B cell (primary cell): ENCODE results near the gene UBE4A. TPM values are rescaled to one million over a fixed set of nuclear protein-coding genes. Genes with fewer than 3 reads are reported as not detected.

Source experiments
- ATAC-seq: fragments of 200-7000 bp; cut with Tn5 transposase; one replicate; pipeline ENCODE4 v1.10.0; 2021; ENCODE audit warnings: low read depth, mild to moderate bottlenecking, moderate number of reproducible peaks, moderate library complexity
- CTCF ChIA-PET: fragments of 350-600 bp; sonication (Branson Sonifier 250); formaldehyde crosslinking; loops from one replicate; lab custom pipeline; 2021; ENCODE audit warnings: antibody characterized with exemption, inconsistent platforms; lab: Charles Lee
- POLR2A ChIA-PET: fragments of 350-600 bp; sonication (Branson Sonifier 250); formaldehyde crosslinking; loops from one replicate; lab custom pipeline; 2021; ENCODE audit warnings: antibody characterized with exemption; lab: Charles Lee
- DNase-seq: peaks from one replicate; pipeline ENCODE4 v3.0.0; 2013
- H2AFZ ChIP-seq: 2 replicates; pipeline ENCODE4 v1.6.1; 2012; ENCODE audit warnings: mild to moderate bottlenecking, low read depth, low read length; ENCODE audit not compliant: insufficient read depth, poor library complexity, severe bottlenecking
- H3K27ac ChIP-seq, 2 donors: 1 replicate in 1 of 2; 2 replicates in 1 of 2; pipeline ENCODE4 v1.5.1; 2012 to 2013; ENCODE audit warnings: low read length in 2 of 2, mild to moderate bottlenecking in 2 of 2, moderate library complexity in 1 of 2
- H3K27me3 ChIP-seq, 4 experiments: fragments of 200-600 bp in 1 of 4; sonication (generic) in 1 of 4; replicated peaks in 1 of 4; 1 replicate in 2 of 4; 2 replicates in 2 of 4; pipeline versions ENCODE4 v1.6.1 to v1.7.0; 2013 to 2016; ENCODE audit warnings: low read length in 3 of 4, mild to moderate bottlenecking in 2 of 4, mixed read lengths in 1 of 4, moderate library complexity in 1 of 4; ENCODE audit not compliant: insufficient read depth in 4 of 4, control insufficient read depth in 3 of 4; ENCODE audit errors: control extremely low read depth in 1 of 4
- H3K36me3 ChIP-seq, 2 experiments: replicated peaks in 1 of 2; 1 replicate in 1 of 2; 2 replicates in 1 of 2; pipeline versions ENCODE4 v1.6.1 to v1.7.1; 2013; ENCODE audit warnings: low read length in 1 of 2; ENCODE audit not compliant: insufficient read depth in 2 of 2, control insufficient read depth in 1 of 2; ENCODE audit errors: control extremely low read depth in 1 of 2, extremely low read depth in 1 of 2
- H3K4me1 ChIP-seq, 2 donors: fragments of 200-600 bp in 1 of 2; sonication (generic) in 1 of 2; 1 replicate in 1 of 2; 2 replicates in 1 of 2; pipeline versions ENCODE4 v1.5.1 to v1.6.1; 2013 to 2017; ENCODE audit warnings: low read length in 2 of 2; ENCODE audit not compliant: control insufficient read depth in 2 of 2, insufficient read depth in 2 of 2
- H3K4me2 ChIP-seq: replicated peaks from 2 replicates; pipeline ENCODE3; 2012; ENCODE audit warnings: mild to moderate bottlenecking, low read depth, low read length; ENCODE audit not compliant: poor library complexity, severe bottlenecking
- H3K4me3 ChIP-seq, 5 experiments: fragments of 200-600 bp in 1 of 5; sonication (generic) in 1 of 5; 1 replicate in 3 of 5; 2 replicates in 2 of 5; pipeline versions ENCODE4 v1.5.1 to v1.7.0; 2011 to 2016; ENCODE audit warnings: low read length in 4 of 5, mild to moderate bottlenecking in 4 of 5, low read depth in 2 of 5, control low read depth in 1 of 5, moderate library complexity in 1 of 5; ENCODE audit not compliant: insufficient read depth in 1 of 5; ENCODE audit errors: control extremely low read depth in 1 of 5, extremely low read depth in 1 of 5
- H3K79me2 ChIP-seq: fragments of 200-600 bp; sonication (generic); one replicate; pipeline ENCODE4 v1.6.0; 2016; ENCODE audit warnings: low read length; ENCODE audit not compliant: control insufficient read depth, insufficient read depth
- H3K9ac ChIP-seq: fragments of 200-600 bp; sonication (generic); 2 replicates; pipeline ENCODE4 v1.6.1; 2017; ENCODE audit warnings: mild to moderate bottlenecking, low read length, moderate library complexity
- H3K9me3 ChIP-seq, 3 donors: one replicate each; pipeline versions ENCODE4 v1.6.1 to v1.7.1; 2013; ENCODE audit warnings: low read length in 2 of 3; ENCODE audit not compliant: control insufficient read depth in 2 of 3, insufficient read depth in 1 of 3; ENCODE audit errors: control extremely low read depth in 1 of 3
- H4K20me1 ChIP-seq: 2 replicates; pipeline ENCODE4 v1.6.0; 2012; ENCODE audit warnings: mild to moderate bottlenecking, low read length; ENCODE audit not compliant: insufficient read depth, control insufficient read depth, poor library complexity, severe bottlenecking
- H3K27ac Mint-ChIP-seq: one replicate; pipeline ENCODE4 v1.8.0; 2021; ENCODE audit warnings: mixed read lengths
- H3K27me3 Mint-ChIP-seq: one replicate; pipeline ENCODE4 v1.8.0; 2021; ENCODE audit warnings: mixed read lengths
- H3K4me1 Mint-ChIP-seq: one replicate; pipeline ENCODE4 v1.8.0; 2021; ENCODE audit warnings: mixed read lengths
- H3K4me3 Mint-ChIP-seq: one replicate; pipeline ENCODE4 v1.8.0; 2021; ENCODE audit warnings: mixed read lengths
- H3K9me3 Mint-ChIP-seq: one replicate; pipeline ENCODE4 v1.8.0; 2022; ENCODE audit warnings: mixed read lengths; ENCODE audit not compliant: insufficient read depth
- EZH2 ChIP-seq: IDR thresholded peaks from 2 replicates; pipeline ENCODE4 v1.6.1; 2012; ENCODE audit warnings: borderline replicate concordance, low read depth, mild to moderate bottlenecking, moderate library complexity, low read length; ENCODE audit not compliant: insufficient read depth, poor library complexity, severe bottlenecking
- WGBS: methylation state at CpG from one replicate; pipeline ENCODE4 v1.1.5; 2013; ENCODE audit warnings: missing lambda C conversion rate; ENCODE audit not compliant: insufficient coverage; 5-methylcytosine and 5-hydroxymethylcytosine counted together
- intact Hi-C: fragments of 100-400 bp; cut with micrococcal nuclease; formaldehyde crosslinking; loops from one replicate; pipeline ENCODE4 v1.10.0; 2022
- polyA plus RNA-seq: library from polyadenylated mRNA; depleted of rRNA; stranded (reverse); fragments of >200 nt; gene quantifications from 2 replicates; pipeline ENCODE4 v1.2.3, GENCODE V29; 2012
- total RNA-seq, 2 donors: library from RNA; stranded (reverse); fragments of 120-200 nt in 1 of 2; gene quantifications; 1 replicate in 1 of 2; 2 replicates in 1 of 2; pipeline versions ENCODE4 v1.2.3 to v1.2.4, GENCODE V29; 2013 to 2022
- TF ChIP-seq, protein P1 (sequence below): fragments of 200-600 bp; IDR thresholded peaks from one replicate; pipeline ENCODE4 v1.8.0; 2022; ENCODE audit warnings: antibody characterized with exemption, mild to moderate bottlenecking

UBE4A gene
- total and polyA plus RNA-seq, 2 donors (not counting 1 experiment from before 2014, with no cell fraction given): 14.7 to 37.3 TPM

DNA sequence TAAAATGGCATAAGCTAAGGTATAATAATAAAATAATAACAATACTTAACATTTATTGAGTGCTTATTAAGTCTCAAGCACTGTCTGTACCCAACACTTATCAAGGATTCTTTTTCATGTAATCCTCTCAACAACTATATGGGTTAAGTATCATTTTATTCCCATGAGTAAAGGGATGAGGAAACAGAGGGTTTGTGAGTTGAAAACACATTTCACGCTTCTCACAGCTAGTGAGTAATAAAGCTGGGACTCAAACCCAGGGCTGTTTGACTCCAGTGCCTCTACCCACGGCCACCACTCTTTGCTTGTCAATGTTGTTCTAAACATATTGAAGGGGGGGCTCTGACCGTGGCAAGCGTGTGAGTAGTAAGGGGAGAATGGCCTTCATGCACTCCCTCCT, 46.2 kb upstream of the UBE4A start:
- ChIA-PET POLR2A (no interaction called here), CTCF (interaction anchor here (1.7 to 2.0 kb wide), 2 partner anchors 17 to 40 kb away, joined by 4 to 6 read pairs; no protein-coding TSS in a partner anchor)
- Histone ChIP-seq H3K4me1 (peaks cover 39 to 53% of the 10 kb centered on the region in 2 donors), H3K4me3 (no peak overlapping the region), H2AFZ (no peak overlapping the region), H3K36me3 (no peaks in the 10 kb centered on the region), H3K9me3 (no peaks in the 10 kb centered on the region), H4K20me1 (no peaks in the 10 kb centered on the region), H3K27me3 (no peaks in the 10 kb centered on the region), H3K4me2 (no peak overlapping the region), H3K27ac (no peak overlapping the region), H3K79me2 (no peaks in the 10 kb centered on the region), H3K9ac (no peak overlapping the region)
- DNase-seq (no peak), ATAC-seq (no peak)
- intact Hi-C loops: no loop called here
- Mint-ChIP-seq H3K27ac (no peak overlapping the region), H3K9me3 (peaks cover 3% of the 10 kb centered on the region), H3K4me3 (no peak overlapping the region), H3K27me3 (no peaks in the 10 kb centered on the region), H3K4me1 (peaks cover 45% of the 10 kb centered on the region)
- WGBS: no CpG with 5 or more reads among the region's 4 CpGs
- TF ChIP-seq EZH2: no peak
- TF ChIP-seq, protein P1, sequence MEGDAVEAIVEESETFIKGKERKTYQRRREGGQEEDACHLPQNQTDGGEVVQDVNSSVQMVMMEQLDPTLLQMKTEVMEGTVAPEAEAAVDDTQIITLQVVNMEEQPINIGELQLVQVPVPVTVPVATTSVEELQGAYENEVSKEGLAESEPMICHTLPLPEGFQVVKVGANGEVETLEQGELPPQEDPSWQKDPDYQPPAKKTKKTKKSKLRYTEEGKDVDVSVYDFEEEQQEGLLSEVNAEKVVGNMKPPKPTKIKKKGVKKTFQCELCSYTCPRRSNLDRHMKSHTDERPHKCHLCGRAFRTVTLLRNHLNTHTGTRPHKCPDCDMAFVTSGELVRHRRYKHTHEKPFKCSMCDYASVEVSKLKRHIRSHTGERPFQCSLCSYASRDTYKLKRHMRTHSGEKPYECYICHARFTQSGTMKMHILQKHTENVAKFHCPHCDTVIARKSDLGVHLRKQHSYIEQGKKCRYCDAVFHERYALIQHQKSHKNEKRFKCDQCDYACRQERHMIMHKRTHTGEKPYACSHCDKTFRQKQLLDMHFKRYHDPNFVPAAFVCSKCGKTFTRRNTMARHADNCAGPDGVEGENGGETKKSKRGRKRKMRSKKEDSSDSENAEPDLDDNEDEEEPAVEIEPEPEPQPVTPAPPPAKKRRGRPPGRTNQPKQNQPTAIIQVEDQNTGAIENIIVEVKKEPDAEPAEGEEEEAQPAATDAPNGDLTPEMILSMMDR: no peak

GRCh38 chr11:118314988-118315411, 44.4 kb upstream of the UBE4A start:
- H3K4me1 ChIP-seq: peaks cover 57 to 70% of the 10 kb centered on the region in 2 donors
- H3K4me1 Mint-ChIP-seq: peaks cover 61% of the 10 kb centered on the region
- H3K9me3 Mint-ChIP-seq: peaks cover 3% of the 10 kb centered on the region
- H3K9ac ChIP-seq: no peak overlapping the region
- H3K27me3 ChIP-seq: no peaks in the 10 kb centered on the region
- H2AFZ ChIP-seq: peak overlapping the region; percentile 68
- WGBS: 100% methylated on average over 4 of the region's 7 CpGs
- no peaks in the 10 kb centered on the region for H3K79me2 ChIP-seq
- DNase-seq (no peak), ATAC-seq (no peak)
- POLR2A ChIA-PET: no interaction called here
- H4K20me1 ChIP-seq: no peaks in the 10 kb centered on the region
- no peaks in the 10 kb centered on the region for H3K36me3 ChIP-seq
- CTCF ChIA-PET: interaction anchor here (2.0 kb wide), 1 partner anchor 19 kb away, joined by 6 read pairs; no protein-coding TSS in a partner anchor
- H3K4me3 Mint-ChIP-seq: no peak overlapping the region
- no peak overlapping the region for H3K4me3 ChIP-seq
- peak overlapping the region in 1 of 2 donors; percentile 73 for H3K27ac ChIP-seq
- H3K27ac Mint-ChIP-seq: no peak overlapping the region
- peak overlapping the region; percentile 85 for H3K4me2 ChIP-seq
- no peaks in the 10 kb centered on the region for H3K9me3 ChIP-seq
- TF ChIP-seq EZH2: no peak
- TF ChIP-seq, protein P1: no peak
- H3K27me3 Mint-ChIP-seq: no peaks in the 10 kb centered on the region
- intact Hi-C loops: no loop called here
